ENCODE measurements around the gene KSR2. TPM values are rescaled to one million over a fixed set of nuclear protein-coding genes. Genes with fewer than 3 reads are reported as not detected.

KSR2 gene
- total and polyA plus RNA-seq, 2 of the 4 experiments (the other 2 are of a cell fraction) = not detected

GRCh38 chr12:117889098-117889497 lies 79.7 kb downstream of the KSR2 start:
- H3K23ac ChIP-seq (ENCODE audit: low read depth, low read length) = no peak overlapping the region
- H3K27ac ChIP-seq (ENCODE audit: insufficient read depth, low read length) = no peak overlapping the region
- H3K79me1 ChIP-seq (ENCODE audit: low read depth in 1 of 2, low read length in 2 of 2) = no peaks in the 10 kb centered on the region
- H3K4ac ChIP-seq (ENCODE audit: low read depth, low read length) = no peak overlapping the region
- H2BK20ac ChIP-seq (ENCODE audit: low read depth, low read length) = no peak overlapping the region
- no CpG with 5 or more reads among the region's 7 CpGs for WGBS, 2 experiments (ENCODE audit: extremely low coverage in 2 of 2, insufficient read length in 1 of 2)
- no peak overlapping the region for H3K56ac ChIP-seq (ENCODE audit: extremely low read depth, insufficient read depth, low read length)
- H3K4me1 ChIP-seq (ENCODE audit: control insufficient read depth, insufficient read depth, low read length) = no peaks in the 10 kb centered on the region
- no peak overlapping the region for H3K18ac ChIP-seq (ENCODE audit: low read depth, low read length)
- H2AK9ac ChIP-seq (replicated peaks; ENCODE audit: low read depth, low read length, poor library complexity) = no peak overlapping the region
- no peak overlapping the region for H4K8ac ChIP-seq (ENCODE audit: low read depth in 2 of 2, low read length in 2 of 2)
- no peak overlapping the region for H3K4me3 ChIP-seq (ENCODE audit: insufficient read depth, low read depth, low read length)
- no peak overlapping the region for H3K4me2 ChIP-seq (ENCODE audit: low read depth, low read length)
- POLR2A ChIA-PET (ENCODE audit: unreplicated experiment) = no interaction called here
- CTCF ChIA-PET = no interaction called here
- ATAC-seq (ENCODE audit: low read depth) (no peak), DNase-seq (no peak)
- no peaks in the 10 kb centered on the region for H3K9me1 ChIP-seq (ENCODE audit: insufficient read depth, low read length)
- no peak overlapping the region for H2AFZ ChIP-seq (replicated peaks; ENCODE audit: low read length, poor library complexity)
- in situ Hi-C loops (cut with MboI; ENCODE audit: low sequenced_read_pairs) (no loop called here), intact Hi-C loops (cut with micrococcal nuclease) (no loop called here), dilution Hi-C loops (cut with HindIII; ENCODE audit: low sequenced_read_pairs, unreplicated experiment) (no loop called here)
- BruUV-seq (replicated peaks) = no TSS peak
- no peaks in the 10 kb centered on the region for H3K36me3 ChIP-seq (ENCODE audit: control insufficient read depth, insufficient read depth, low read length)
- H3K14ac ChIP-seq (replicated peaks; ENCODE audit: low read depth, low read length) = no peak overlapping the region
- no peak overlapping the region for H2BK15ac ChIP-seq (ENCODE audit: low read depth, low read length)
- no peak overlapping the region for H2AK5ac ChIP-seq (ENCODE audit: low read depth, low read length)
- H3K27me3 ChIP-seq (ENCODE audit: control insufficient read depth, insufficient read depth, low read length) = no peaks in the 10 kb centered on the region
- no peak overlapping the region for H2BK5ac ChIP-seq (ENCODE audit: low read depth, low read length, poor library complexity, severe bottlenecking)
- no peak overlapping the region for H2BK120ac ChIP-seq (ENCODE audit: low read depth, low read length)
- H3K9me3 ChIP-seq (ENCODE audit: control insufficient read depth, insufficient read depth, low read length) = peaks cover 2% of the 10 kb centered on the region; the same call in 1 of the 2 replicates
- H4K20me1 ChIP-seq (ENCODE audit: insufficient read depth, low read length) = no peaks in the 10 kb centered on the region
- H4K91ac ChIP-seq (ENCODE audit: insufficient read depth, low read depth, low read length) = no peak overlapping the region
- no peak overlapping the region for H3K9ac ChIP-seq (ENCODE audit: low read depth, low read length)
- H4K5ac ChIP-seq (ENCODE audit: low read depth, low read length) = no peak overlapping the region
- no peak for TF ChIP-seq CEBPB (IDR thresholded peaks at IDR 0.05; ENCODE audit: low read depth, low read length)
- TF ChIP-seq CTCF (conservative IDR thresholded peaks at IDR 0.05; ENCODE audit: low read depth, low read length) = no peak
- TF ChIP-seq SMC3 (IDR thresholded peaks at IDR 0.05; ENCODE audit: low read depth, low read length) = no peak
- TF ChIP-seq MXI1 (IDR thresholded peaks at IDR 0.05; ENCODE audit: borderline replicate concordance, low read depth, low read length) = no peak
- TF ChIP-seq CHD1 (IDR thresholded peaks at IDR 0.05; ENCODE audit: low read depth, low read length) = no peak
- TF ChIP-seq RCOR1 (IDR thresholded peaks at IDR 0.05; ENCODE audit: insufficient replicate concordance, low read length) = no peak
- TF ChIP-seq MAZ (IDR thresholded peaks at IDR 0.05; ENCODE audit: borderline replicate concordance, low read depth, low read length) = no peak
- TF ChIP-seq ELK1 (IDR thresholded peaks at IDR 0.05; ENCODE audit: borderline replicate concordance, low read depth, low read length) = no peak
- no peak for TF ChIP-seq NFE2L2 (IDR thresholded peaks at IDR 0.05; ENCODE audit: low read depth, low read length)
- no peak for TF ChIP-seq RAD21 (IDR thresholded peaks at IDR 0.05; ENCODE audit: low read length)
- no peak for TF ChIP-seq MAFK (IDR thresholded peaks at IDR 0.05; ENCODE audit: low read depth, low read length)
- no peak for TF ChIP-seq POLR2A (IDR thresholded peaks at IDR 0.05; ENCODE audit: low read depth, low read length)
- no peak for TF ChIP-seq RFX5 (IDR thresholded peaks at IDR 0.05; ENCODE audit: low read depth, low read length)
- TF ChIP-seq USF2 (IDR thresholded peaks at IDR 0.05; ENCODE audit: low read depth, low read length) = no peak
- TF ChIP-seq FOS (IDR thresholded peaks at IDR 0.05; ENCODE audit: low read depth, low read length) = no peak
- no peak for TF ChIP-seq BHLHE40 (IDR thresholded peaks at IDR 0.05; ENCODE audit: low read depth, low read length)

Data from IMR-90 (cell line).